NCI-H524 (cell line): Measurements from ENCODE around the gene CTRL.

ENCODE experiments used
- DNase-seq, 2 experiments: peaks; one replicate each; lab custom pipeline; 2025; lab: John Stamatoyannopoulos, UW

CTRL gene

DNA sequence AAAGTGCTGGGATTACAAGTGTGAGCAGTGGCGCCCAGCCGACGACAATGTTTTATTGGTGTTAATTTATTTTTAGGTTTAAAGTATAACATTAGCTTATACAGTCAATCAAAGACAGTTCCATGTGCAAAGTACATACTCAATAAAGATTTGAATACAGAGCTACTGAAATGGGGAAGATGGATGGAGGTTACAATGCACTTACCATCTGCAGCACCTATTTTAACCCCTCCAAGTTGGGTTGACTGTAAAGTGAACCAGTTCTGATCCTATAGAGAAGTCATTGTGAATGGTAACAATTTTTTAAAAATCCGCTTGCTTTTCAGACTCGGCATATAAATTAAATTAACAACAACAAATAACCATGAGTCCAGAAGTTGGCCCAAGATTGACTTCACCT lies 39.3 kb downstream of the CTRL start:
- DNase-seq, result no peak

- no peak for DNase-seq
Observed at GRCh38 chr16:67888331-67888730, 43.3 kb downstream of the CTRL start.

- no peak for DNase-seq
Observed at GRCh38 chr16:67886387-67886786, 45.3 kb downstream of the CTRL start.

- no peak for DNase-seq
Observed at GRCh38 chr16:67885976-67886375, 45.7 kb downstream of the CTRL start.

- no peak for DNase-seq
Observed at GRCh38 chr16:67885545-67885944, 46.1 kb downstream of the CTRL start.

- no peak for DNase-seq
Observed at GRCh38 chr16:67884684-67885083, 47.0 kb downstream of the CTRL start, which contains the start of gene NRN1L. NRN1L (plus strand) TSS chr16:67884885; CDS start chr16:67884904, 19 bp downstream.

DNA sequence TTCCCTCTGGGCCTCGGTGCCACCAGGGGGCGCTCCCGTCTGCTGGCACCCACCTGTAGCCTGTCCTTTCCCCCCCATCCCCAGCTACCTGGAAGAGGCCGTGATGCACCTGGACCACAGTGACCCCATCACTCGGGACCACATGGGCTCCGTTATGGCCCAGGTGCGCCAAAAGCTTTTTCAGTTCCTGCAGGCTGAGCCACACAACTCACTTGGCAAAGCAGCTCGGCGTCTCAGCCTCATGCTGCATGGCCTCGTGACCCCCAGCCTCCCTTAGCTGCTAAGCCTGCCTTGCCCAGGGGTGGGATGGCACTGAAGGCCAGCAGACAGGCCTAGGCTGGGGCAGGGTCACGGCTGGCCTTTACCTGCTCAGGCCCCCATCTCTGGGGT lies 47.8 kb downstream of the CTRL start:
- DNase-seq, result peak in 1 of 2 experiments; percentile 17

GRCh38 chr16:67883146-67883871 lies 48.4 kb downstream of the CTRL start:
- DNase-seq, result no peak

DNA sequence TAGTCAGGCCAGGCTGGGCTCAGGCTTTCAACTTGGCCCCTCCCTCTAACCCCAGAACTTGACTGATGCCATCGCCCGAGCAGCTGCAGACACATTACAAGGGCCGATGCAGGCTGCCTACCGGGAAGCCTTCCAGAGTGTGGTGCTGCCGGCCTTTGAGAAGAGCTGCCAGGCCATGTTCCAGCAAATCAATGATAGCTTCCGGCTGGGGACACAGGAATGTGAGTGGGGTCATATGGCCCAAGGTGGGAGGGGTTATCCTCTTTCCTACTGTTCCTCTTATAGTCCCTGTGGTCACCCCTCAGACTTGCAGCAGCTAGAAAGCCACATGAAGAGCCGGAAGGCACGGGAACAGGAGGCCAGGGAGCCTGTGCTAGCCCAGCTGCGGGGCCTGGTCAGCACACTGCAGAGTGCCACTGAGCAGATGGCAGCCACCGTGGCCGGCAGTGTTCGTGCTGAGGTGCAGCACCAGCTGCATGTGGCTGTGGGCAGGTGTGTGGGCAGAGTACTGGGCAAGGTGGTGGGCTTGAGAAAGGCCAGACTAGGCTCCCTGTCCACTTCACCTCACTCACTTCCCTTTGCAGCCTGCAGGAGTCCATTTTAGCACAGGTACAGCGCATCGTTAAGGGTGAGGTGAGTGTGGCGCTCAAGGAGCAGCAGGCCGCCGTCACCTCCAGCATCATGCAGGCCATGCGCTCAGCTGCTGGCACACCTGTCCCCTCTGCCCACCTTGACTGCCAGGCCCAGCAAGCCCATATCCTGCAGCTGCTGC lies 49.1 kb downstream of the CTRL start:
- no peak for DNase-seq

DNA sequence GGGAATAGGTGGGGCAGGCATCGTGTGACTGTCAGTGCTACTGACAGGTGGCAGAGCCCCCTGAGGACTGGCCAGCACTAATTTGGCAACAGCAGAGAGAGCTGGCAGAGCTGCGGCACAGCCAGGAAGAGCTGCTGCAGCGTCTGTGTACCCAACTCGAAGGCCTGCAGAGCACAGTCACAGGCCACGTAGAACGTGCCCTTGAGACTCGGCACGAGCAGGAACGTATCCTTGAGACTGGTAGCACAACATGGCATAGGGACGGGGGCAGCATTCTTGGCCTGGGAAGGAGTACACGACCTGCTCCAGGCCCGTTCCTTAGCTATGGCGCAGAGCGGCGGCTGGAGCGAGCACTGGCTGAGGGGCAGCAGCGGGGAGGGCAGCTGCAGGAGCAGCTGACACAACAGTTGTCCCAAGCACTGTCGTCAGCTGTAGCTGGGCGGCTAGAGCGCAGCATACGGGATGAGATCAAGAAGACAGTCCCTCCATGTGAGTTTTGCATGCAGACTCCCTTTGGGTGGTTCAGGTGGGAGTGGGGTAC lies 50.0 kb downstream of the CTRL start:
- no peak for DNase-seq

GRCh38 chr16:67880584-67880983 lies 51.1 kb downstream of the CTRL start:
- no peak for DNase-seq

- DNase-seq, result no peak
Observed at GRCh38 chr16:67879936-67880335, 51.7 kb downstream of the CTRL start.
